NCI-H1105 (cell line): ENCODE results near the gene GPR89B.
"Not testable (repeated sequence)": the region's sequence is repeated elsewhere in the genome, so short reads cannot be mapped to it uniquely, and the experiment has no call there.

Experiments
- DNase-seq: peaks from one replicate; lab custom pipeline; 2025; lab: John Stamatoyannopoulos, UW

Gene GPR89B

GRCh38 chr1:148032690-148033089, 104.5 kb downstream of the GPR89B start:
- DNase-seq = not testable (repeated sequence)

DNA sequence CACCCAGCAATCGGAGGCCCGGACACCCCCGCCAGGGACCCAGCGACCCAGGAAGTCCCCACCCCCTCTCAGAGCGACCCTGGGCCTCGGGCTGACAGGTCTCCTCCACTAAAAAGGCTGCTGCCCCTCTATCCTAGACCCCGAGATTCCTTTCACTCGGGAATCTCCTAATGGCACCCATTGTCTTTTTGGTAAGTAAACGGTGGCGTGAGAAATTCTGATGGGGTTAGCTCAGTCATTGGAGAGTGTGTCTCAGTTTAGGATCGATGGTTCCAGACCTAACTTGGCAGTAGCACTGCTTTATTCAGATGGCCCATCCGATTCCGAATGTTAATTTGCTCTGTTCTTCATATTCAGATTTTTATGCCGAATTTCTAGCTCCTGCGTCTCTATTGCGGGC, 104.9 kb downstream of the GPR89B start:
- DNase-seq = not testable (repeated sequence)

- not testable (repeated sequence) for DNase-seq
Measured at GRCh38 chr1:148037850-148038461, 109.7 kb downstream of the GPR89B start.

DNA sequence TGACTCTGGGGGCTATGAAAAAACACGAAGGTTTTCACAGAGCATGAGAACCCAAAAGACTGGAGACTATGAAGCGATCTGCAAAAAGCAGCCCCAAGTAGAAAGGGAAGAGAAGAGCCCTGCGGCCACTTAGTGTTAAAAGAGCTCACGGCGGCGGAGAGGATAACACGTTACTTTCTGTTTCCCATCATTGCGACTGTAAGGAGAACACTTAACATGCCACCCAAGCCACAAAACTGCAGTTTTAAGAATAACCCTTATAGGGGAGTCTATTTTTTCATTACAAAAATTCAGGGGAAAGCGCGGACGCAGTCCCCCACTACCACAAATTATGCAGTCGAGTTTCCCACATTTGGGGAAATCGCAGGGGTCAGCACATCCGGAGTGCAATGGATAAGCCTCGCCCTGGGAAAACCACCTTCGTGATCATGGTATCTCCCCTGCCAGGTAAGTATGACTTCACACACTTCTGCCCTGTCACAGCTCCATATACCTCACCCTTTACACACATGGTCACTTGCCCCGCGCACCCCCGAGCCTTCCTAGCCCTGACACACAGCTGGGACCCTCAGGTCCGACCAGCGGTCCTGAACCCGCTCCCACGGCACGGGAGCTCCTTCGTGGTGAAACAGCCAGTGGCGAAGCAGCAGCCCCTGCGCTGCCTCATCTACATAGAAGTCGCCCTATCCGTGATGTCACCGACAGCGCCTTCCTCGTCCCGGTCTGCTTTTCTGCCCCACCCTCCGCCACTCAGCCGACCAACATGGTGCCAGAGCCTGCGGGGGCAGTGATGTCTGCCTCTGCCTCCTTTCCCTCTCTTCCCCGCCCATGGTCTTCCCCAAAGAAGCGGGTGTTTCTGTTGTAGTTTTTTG, 110.5 kb downstream of the GPR89B start:
- DNase-seq = peak; percentile 61
